NCI-H1417 (cell line): ENCODE measurements around the gene DARS2.
A peak's percentile ranks its signal among the peaks of the same experiment; 100 is the strongest.
"Not testable (repeated sequence)": the region's sequence is repeated elsewhere in the genome, so short reads cannot be mapped to it uniquely, and the experiment has no call there.

Source experiments
- DNase-seq, 3 experiments: peaks; one replicate each; lab custom pipeline; 2025; lab: John Stamatoyannopoulos, UW

Gene DARS2, protein sequence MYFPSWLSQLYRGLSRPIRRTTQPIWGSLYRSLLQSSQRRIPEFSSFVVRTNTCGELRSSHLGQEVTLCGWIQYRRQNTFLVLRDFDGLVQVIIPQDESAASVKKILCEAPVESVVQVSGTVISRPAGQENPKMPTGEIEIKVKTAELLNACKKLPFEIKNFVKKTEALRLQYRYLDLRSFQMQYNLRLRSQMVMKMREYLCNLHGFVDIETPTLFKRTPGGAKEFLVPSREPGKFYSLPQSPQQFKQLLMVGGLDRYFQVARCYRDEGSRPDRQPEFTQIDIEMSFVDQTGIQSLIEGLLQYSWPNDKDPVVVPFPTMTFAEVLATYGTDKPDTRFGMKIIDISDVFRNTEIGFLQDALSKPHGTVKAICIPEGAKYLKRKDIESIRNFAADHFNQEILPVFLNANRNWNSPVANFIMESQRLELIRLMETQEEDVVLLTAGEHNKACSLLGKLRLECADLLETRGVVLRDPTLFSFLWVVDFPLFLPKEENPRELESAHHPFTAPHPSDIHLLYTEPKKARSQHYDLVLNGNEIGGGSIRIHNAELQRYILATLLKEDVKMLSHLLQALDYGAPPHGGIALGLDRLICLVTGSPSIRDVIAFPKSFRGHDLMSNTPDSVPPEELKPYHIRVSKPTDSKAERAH

DNA sequence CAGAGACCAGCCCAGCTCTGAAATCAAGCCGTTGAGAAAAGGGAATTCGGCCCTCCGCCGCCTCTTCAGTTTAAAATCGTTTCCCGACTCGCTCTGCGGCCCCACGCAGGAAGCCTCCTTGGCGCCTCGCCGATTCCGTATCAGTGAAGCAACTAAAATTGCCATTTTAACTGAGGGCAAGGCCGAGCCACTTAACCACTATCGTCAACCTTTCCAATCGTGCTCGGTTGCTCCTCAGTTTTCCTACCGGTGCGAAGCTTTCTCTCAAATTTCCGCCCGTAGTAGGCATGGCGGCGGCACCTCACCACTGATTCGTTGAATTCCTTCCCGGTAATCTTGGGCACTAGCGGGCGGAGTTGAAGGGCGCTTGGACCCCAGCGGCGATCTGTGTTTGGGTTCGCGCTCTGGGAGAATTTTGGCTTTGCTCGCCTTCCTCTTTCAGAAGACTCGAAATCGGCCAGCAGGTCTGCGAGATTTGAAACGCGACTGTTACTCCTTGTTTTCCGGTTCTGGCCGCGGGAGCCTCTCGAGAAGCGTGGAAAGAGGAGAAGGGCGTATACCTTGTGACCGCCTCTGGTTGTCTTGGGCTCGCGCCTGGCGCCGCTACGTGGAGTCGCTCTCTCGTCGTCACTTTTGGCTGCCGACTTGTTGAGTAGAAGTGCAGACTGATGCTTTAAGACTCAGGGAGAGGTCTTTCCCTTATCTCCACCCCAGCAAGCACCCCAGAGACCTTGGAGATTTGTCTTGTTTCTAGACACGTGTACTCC lies at the start of gene DARS2, which contains the start of gene CENPL:
TSS of gene DARS2 (plus strand) at position 359 of the 767 bp plus-strand sequence. CDS start 557 bp downstream, outside the sequence.
TSS of gene CENPL (minus strand) at position 569 of the 767 bp plus-strand sequence. CDS start 13,584 bp downstream, outside the sequence.
- peak; percentile 98 to 100 (median 99) for DNase-seq

DNA sequence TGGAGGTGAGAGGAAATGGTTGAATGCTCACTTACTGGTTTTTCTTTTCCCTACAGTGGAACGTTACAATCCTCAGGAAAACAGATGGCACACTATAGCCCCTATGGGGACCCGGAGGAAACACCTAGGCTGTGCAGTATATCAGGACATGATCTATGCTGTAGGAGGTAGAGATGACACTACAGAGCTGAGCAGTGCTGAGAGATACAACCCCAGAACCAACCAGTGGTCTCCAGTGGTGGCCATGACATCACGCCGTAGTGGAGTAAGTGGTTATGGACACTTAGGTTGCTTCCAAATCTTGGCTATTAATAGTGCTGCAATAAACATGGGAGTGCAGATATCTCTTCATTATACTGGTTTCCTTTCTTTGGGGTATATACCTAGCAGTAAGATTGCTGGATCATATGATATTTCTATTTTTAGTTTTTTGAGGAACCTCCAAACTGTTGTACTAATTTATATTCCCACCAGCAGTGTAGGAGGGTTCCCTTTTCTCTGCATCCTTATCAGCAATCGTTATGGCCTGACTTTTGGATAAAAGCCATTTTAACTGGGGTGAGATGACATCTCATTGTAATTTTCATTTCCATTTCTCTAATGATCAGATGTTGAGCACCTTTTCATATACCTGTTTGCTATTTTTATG lies 48.8 kb upstream of the DARS2 start:
- DNase-seq, result no peak

DNA sequence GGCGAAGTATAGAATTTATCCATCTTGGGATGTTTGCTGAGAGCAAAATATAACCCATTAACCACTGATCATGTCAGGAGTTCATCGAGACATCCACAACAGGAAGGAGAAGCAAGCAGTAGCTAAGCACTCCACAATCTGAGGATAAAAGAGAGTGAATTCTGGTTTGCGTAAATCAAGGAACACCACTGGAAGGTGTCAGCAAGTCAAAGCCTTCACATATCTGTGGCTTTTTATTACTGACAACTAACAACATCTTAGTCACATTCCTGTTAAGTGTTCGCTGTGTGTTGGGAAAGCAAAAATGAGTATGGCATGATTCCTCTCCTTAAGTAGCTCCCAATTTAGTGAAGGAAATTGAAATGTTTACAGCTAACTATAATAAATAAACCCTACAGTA lies 44.5 kb upstream of the DARS2 start:
- DNase-seq, result no peak

DNA sequence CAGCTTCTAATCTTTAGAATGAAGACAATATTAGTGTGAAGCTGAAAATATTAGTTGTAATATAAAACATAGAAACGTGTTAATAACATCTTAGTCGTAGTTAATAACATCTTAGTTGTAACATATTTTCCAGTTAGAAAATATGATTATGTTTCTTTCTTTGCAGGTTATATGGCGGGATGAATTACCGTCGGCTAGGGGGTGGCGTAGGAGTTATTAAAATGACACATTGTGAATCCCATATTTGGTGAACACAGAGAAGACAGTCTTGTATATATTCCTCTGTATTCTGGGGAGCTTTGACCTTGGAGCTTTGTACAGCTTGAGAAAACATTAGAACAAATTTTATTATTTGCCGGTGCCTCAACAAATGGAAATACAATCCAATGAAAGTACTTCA lies 39.5 kb upstream of the DARS2 start:
- no peak for DNase-seq

DNA sequence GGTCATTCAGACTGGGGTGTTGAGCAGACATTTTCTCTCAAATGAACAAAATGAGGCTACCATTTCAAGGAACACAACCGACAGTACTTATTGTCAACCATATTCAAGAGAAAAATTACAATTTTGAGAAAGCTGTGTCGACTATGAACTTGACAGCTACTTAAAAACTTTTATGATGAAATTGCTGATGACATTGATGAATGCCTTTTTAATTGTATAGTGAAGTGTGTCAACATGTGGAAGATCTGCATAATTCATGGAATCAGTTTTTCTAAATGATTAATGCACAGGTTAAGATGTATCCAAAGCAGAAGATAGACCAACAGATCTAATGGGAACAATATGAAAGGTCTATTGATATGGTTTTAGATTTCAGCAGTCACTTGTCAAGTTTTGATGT lies 34.6 kb upstream of the DARS2 start:
- no peak for DNase-seq

DNA sequence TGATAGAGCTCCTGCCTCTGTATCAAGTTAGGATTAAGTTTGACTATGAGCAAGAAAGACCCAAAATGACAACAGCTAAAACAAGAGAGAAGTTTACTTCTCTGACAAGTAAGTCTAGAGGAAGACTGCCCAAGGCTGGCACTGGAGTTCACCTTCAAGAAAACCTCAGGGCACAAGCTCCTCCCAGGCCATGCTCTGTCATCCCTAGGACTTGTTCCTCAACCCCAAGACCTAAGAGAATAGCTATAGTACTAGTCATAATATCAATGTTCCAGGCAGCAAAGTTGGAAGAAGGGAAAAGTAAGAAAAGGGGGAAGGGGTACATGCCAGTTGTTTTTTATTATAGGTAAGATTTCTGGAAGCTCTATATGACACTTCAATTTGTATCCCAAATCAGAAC lies 26.4 kb upstream of the DARS2 start:
- DNase-seq, result no peak

DNA sequence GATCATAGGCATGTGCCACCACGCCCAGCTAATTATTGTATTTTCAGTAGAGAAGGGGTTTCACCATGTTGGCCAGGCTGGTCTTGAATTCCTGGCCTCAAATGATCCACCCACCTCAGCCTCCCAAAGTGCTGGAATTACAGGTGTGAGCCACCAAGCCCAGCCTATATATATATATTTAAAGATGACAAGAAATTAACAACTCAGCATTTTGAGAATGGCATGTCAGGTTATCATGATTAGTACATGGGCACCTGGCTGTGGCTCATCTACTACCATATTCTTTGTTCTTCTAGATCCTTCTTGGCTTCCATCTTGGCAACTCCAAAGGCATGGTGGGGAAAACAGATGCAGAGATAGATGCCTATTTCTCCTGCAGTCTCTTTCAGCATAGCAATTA lies 24.5 kb upstream of the DARS2 start:
- not testable (repeated sequence) for DNase-seq

DNA sequence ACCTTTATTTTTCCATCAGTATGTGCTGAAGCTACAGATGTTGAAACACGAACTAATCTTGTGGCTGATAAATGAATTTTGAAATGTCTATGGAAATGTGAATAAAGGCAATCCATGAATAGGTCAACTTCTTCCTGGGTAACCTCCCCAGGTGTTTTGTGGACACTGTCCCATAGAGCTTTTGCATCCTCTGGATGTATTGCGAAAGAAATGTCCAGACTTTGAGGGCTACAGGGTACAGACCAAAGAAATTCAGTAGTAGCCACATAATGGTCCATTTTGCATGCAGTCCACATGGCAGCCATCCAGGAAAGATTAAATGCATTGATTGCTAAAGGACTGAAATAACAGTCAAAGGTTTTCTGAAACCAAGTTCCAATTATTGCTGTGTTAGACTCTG lies 21.5 kb upstream of the DARS2 start:
- DNase-seq, result no peak

DNA sequence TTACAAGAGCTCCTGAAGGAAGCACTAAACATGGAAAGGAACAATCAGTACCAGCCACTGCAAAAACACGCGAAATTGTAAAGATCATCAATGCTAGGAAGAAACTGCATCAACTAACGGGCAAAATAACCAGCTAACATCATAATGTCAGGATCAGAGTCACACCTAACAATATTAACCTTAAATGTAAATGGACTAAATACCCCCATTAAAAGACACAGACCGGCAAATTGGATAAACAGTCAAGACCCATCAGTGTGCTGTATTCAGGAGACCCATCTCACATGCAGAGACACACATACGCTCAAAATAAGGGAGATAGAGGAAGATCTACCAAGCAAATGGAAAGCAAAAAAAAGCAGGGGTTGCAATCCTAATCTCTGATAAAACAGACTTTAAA lies 10.8 kb upstream of the DARS2 start:
- DNase-seq, result not testable (repeated sequence)

DNA sequence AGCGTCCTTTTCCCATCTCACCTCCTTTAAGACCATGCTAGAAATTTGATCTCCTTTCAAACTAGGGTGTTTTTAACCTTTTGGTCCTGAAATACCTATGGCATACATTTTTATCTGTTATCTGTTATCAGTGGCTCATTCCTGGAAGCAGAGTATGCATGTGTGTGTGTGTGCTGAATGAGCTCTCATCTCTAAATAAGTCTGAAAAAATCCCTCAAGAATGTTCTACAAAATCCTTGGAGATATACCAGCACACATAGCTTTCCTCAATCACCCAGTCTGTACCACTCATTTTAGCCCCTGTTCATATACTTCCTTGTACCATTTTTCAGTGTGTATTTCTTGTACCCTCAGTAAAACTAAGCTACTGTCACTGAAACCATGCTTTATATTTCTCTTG lies 6.0 kb upstream of the DARS2 start:
- DNase-seq, result no peak

DNA sequence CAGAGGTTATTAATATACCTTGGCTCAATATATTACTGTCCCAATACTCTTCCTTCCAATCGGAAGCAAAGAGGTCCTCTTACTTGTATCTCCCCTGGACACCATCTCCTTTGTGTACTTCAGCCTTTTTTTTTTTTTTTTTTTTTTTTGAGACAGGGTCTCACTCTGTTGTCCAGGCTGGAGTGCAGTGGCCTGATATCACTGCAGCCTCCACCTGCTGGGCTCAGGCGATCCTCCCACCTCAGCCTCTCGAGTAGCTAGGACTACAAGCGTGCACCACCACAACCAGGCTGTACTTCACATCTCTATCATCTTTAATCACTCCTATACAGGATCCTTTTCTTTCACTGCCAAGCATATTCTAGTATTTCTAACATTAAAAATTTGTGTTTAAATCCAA lies 2.8 kb upstream of the DARS2 start:
- no peak for DNase-seq

DNA sequence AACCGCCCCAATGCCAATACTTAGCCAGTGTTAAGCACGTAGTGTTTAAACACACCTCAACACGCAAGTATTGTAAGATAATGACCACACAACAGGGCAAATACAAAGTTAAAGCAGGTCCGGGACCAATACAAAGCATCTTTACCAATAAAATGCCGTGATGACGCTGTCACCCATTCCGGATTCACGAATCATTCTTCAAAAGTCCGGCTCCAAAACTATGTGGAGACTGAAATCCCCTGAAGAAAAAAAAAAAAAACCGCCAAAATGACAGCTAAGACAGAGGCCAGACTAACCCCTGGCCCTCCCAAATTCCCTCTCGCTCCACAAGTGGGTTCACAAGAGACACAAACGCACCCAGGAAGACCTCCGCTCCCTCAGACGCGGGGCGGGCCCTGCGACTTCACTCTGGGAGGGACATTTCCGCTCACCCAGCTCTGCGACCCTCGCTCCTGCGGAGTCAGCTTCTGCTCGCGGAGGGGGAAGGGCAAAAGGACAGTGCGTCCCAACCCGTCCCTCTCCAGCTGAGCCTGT lies 625 bp upstream of the DARS2 start:
- DNase-seq, result peak in 2 of 3 experiments; percentile 40 to 56

DNA sequence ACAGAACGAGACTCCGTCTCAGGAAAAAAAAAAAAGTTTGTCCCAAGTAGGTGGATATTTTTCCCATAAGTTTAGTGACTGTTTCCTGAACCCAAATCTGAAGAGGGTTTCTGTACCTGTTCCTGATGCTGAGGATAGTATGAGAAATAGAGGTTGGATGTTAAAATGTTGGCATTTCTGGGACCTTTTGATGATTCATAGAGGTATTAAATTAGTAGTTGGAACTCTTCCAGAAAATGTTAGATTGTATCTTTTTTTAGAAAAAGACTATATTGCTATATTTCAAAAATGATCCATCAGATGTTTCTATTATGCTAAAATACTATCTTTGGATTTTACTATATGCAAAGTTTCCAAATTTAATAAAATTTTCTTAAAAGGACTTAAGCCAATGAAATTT lies 3.1 kb downstream of the DARS2 start:
- no peak for DNase-seq

DNA sequence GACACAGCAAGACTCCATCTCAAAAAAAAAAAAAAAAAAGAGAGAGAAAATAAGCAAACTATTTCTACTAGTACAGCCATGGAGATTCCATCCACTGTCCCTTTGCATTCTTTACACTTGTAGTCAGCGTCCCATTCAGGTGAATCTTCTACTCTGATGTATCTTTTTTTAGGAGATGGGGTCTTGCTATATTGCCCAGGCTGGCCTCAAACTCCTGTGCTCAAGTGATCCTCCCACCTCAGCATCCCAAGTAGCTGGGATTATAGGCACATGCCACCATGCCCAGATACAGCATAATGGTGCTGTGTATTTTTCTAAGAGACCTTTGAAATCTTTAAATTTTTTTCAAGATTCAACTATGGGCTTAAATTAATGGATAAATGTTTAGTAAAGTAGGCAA lies 8.3 kb downstream of the DARS2 start:
- no peak for DNase-seq

DNA sequence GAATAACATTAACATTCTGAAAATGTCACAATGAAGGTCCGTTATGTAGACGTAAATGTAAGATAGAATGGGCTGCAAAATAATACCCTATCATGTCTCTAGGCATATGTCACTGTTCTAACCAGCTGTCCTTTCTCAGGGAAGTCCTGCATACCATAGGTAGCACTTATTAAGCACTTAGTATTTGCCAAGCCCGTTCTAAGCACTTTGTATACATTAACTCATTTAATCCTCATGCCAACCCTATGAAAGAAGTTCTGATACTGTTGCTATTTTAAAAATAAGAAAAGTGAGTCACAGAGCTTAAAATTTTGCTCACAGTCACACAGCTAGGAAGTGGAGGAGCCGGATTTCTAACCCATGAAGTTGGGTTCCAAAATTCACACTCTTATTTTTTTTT lies 27.6 kb downstream of the DARS2 start:
- DNase-seq, result no peak

DNA sequence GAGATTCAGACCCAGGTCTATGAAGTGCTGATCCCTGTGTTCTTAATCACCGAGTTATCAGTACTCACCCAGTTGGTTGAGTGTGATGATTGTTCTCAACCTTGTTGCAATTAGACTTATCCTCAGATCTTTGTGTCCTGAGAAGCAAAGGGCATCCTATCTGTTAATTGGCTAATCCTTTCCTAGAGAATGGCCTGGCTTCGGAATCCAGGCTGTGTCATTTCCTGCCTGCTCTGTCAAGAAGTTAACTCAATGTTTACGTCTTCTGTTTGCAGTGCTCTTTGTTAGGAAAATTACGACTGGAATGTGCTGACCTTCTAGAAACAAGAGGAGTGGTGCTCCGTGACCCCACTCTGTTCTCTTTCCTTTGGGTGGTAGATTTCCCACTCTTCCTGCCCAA lies 28.6 kb downstream of the DARS2 start:
- DNase-seq, result no peak

DNA sequence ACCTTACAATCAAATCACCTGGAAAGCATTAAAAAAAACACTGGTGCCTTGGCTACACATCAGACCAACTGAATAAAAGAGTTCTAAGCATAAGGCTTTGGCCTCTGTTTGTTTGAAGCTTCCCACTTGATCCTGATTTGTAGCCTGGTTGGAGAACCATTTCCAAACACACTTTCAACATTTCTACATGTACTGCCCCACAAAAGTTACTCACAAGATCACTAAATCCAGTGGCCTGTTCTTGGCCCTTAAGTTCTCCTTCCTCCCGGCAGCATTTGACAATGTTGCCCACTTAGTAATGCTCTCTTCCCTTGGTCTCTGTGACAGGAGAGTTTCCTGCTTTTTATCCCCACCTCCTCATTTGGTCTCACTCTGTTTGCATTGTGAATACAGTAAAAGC lies 31.5 kb downstream of the DARS2 start:
- no peak for DNase-seq

DNA sequence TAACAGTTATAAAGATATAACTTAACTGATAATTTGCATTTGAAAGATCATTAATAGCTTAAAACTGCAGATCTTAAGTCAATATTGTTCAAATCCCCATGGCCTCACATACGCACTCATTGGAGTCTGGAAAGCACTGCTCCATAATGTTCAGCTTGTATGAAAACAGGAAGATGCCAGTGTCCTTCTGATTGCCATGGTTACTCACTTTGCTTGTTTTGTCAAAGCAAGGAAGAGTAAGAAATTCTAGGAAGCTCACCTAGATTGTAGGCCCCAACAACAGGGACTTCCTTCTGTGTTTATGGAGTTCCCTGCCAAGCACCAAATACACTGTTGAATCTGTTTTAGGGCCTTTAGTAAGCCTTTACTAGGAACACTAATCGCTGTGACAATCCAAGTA lies 32.4 kb downstream of the DARS2 start:
- DNase-seq, result no peak

DNA sequence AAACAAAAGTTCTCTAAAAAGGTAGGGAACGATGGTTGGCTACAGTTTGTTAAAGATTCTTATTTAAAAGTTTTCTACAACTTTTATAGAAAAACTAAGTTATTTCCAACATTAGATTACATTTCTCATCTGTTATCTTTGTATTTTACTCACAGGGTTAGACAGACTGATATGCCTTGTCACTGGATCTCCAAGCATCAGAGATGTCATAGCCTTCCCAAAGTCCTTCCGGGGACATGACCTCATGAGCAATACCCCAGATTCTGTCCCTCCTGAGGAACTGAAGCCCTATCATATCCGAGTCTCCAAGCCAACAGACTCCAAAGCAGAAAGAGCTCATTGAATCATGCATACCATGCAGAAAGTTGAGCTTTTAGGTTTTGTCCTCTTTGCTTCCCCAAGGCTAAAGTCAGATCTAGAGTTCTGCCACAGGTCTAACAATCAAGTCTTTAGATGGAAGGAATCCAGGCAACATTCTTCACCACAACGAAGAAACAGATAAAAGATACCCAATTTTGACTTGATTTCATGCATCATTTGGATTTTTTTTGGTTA lies 33.0 kb downstream of the DARS2 start:
- no peak for DNase-seq

DNA sequence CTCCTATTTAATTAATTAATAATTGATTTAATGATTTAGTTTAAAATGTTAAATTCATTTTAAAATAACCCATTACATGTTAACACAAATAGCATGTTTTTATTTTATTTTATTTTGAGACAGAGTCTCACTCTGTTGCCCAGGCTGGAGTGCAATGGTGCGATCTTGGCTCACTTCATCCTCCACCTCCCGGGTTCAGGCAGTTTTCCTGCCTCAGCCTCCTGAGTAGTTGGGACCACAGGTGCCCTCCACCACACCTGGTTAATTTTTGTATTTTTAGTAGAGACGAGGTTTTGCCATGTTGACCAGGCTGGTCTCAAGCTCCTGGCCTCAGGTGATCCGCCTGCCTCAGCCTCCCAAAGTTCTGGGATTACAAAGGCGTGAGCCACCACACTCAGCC lies 35.1 kb downstream of the DARS2 start:
- DNase-seq, result not testable (repeated sequence)

DNA sequence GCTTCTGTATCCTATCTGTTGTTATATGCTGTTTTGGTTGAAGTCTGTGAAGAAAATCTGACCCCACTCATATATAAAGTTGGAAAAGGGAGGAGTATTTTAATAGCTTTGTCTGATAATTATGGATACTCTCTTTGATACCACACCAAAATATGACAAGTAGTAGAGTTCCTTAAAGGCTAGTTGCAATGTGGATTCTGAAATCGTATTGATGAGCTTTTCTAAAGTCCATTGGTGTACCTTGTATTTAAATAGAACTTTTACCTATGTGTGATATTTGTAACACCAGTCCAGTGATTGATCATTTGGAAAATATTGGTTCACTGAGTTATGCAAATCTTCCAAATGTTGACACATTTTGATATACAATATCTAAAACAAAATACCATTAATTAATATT lies 35.6 kb downstream of the DARS2 start:
- DNase-seq, result no peak

DNA sequence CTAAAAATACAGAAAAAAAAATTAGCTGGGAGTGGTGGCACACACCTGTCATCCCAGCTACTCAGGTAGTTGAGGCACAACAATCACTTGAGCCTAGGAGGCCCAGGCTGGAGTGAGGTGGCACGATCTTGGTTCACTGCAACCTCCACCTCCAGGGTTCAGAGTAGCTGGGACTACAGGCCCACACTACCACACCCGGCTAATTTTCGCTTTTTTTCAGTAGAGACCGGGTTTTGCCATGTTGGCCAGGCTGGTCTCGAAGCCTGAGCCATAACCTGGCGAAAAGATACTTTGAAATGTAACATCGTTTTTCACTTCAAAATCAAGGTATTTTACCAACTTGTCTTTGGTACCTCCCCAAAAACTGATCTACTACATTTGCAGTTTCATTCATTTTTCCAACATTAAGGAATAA lies 37.3 kb downstream of the DARS2 start:
- no peak for DNase-seq
